Dermis blood vessel endothelial cell (primary cell): ENCODE results near the gene AMPD3. TPM values are rescaled to one million over a fixed set of nuclear protein-coding genes. Genes with fewer than 3 reads are reported as not detected.

Source experiments
- DNase-seq: peaks from one replicate; pipeline ENCODE4 v3.0.0; 2010
- total RNA-seq: library from RNA; depleted of rRNA; stranded (reverse); fragments of >200 nt; gene quantifications from 2 replicates; pipeline ENCODE4 v1.2.3, GENCODE V29; 2014

Gene AMPD3
- total RNA-seq, 1 donor from 2014 or later = 1.0 TPM

DNA sequence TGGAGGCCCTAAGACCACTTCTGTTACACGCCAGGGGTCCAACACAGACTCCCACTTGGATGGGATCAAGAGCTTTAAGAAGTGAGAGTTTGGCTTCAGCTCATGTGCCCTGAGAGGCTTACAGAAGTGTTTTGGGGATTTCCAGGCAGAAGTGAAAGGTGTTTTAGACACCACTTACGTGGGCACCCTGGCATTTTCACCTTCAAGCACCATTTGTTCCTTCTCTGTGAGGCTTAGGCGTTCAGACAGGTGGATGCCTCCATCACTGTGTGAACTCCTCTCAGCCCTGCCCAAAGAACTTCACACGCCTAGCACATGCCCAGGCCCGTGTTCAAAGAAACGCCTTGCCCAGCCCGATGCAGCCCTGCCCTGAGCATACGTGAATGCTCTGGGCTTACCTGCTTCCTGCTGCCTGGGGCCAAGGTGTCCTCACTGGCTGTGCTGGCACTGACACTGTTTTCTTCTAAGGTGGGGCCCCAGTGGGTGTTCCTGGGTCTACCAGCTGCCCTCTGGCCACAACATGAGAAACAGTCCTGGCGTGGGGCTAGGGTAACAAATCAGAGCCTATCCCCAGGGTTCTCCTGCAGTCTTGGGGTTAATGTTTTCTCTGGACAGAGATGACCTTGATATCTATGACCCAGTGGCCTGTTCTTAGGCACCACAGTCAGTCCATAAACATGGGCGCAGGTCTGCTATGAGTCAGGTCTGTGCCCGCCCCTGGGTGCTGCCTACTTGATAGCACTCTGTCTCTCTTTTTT lies 34.0 kb downstream of the AMPD3 start:
- no peak for DNase-seq

GRCh38 chr11:10490032-10490397 lies 35.0 kb downstream of the AMPD3 start:
- no peak for DNase-seq

- peak; percentile 93 for DNase-seq
Observed at GRCh38 chr11:10490398-10491241, 35.6 kb downstream of the AMPD3 start.

GRCh38 chr11:10492084-10492483 lies 37.0 kb downstream of the AMPD3 start:
- no peak for DNase-seq

- DNase-seq = no peak
Observed at GRCh38 chr11:10493041-10493663, 38.1 kb downstream of the AMPD3 start.

GRCh38 chr11:10494636-10495463 lies 39.8 kb downstream of the AMPD3 start:
- no peak for DNase-seq

- no peak for DNase-seq
Observed at GRCh38 chr11:10495464-10495786, 40.4 kb downstream of the AMPD3 start.

GRCh38 chr11:10496296-10496936 lies 41.4 kb downstream of the AMPD3 start:
- no peak for DNase-seq

DNA sequence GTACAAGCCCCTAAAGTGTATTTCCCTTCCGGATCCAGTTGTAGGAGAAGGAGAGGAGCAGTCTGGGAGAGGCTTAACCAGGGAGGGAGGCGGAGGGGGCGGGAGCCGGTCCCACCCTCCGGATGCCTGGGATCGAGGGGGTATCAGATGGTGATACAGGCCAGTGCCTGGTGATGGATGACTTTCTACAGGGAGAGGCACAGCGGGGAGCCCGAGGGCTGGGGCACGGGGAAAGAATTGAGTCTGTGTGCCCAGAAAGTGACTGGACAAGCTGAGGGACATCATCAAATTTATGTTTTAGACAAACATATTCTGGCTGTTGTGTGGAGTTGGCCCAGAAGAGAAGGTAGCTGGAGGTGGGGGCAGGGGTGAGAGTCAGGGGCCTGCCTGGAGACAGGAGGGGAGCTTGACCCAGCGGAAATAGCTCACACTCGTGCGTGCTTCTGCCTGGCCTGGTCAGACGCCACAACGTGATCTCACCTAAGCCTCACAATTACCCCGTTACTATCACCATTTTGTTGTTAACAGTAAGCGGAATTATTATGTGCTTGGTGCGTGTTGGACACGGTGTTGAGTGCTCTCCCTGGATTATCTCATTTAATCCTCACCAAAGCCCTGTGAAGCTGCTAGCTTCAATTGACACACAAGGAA lies 42.4 kb downstream of the AMPD3 start:
- DNase-seq = no peak

GRCh38 chr11:10498022-10498400 lies 42.9 kb downstream of the AMPD3 start:
- no peak for DNase-seq

DNA sequence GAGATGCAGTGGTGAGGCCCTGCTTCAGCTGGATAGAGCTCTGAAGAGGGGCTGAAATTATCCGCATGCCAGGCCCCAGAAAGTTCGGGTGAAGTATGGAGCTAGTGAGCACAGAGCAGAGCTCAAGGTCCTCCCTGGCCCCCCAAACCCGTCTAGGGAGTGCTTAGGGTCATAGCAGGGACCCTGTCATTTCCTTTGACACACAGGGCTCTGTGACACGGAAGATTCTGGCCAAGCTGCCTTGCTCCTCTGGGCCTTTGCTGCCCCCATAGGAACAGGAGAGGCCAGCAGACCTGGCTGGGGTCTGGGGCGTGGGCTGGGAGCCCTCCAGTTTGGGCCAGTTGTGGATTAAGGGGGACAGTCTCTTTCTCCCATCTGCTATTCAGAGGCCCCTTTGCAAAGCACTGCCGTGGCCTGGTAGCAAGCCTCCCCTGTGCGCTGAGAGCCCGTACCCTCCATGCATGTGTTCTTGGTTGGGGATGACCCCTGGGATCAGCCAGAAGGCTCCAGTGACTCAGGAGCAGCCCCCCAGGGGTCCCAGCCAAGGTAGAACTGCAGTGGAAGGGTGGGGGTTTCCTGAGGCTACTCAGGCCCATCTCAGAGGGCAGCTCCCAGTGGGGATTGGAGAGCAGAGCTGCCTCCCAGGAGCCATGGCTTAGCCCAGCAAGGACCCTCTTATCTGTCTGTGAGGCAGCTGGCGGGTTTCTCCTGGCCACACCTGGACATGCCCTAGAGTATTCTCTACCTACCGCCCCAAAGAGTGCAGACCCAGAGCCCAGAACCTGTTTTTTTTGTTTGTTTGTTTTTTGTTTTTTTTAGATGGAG lies 43.6 kb downstream of the AMPD3 start:
- no peak for DNase-seq

DNA sequence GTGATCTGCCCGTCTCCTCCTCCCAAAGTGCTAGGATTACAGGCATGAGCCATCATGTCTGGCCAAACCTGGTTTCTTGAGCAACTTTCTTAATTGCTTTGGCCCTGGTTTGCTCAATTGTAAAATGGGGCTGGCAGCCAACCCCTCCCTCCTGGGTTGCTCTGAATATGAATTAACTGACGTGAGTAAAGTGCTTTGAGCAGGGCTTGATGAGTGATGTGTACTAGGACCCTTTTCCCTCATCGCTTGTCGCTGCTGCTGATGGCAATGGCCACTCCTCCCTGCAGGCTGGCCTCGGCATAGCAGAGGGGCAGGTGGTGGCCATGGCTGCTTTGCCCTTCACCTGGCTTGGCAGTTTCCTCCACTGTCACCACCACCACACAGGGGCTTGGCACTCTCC lies 44.4 kb downstream of the AMPD3 start:
- DNase-seq = no peak

DNA sequence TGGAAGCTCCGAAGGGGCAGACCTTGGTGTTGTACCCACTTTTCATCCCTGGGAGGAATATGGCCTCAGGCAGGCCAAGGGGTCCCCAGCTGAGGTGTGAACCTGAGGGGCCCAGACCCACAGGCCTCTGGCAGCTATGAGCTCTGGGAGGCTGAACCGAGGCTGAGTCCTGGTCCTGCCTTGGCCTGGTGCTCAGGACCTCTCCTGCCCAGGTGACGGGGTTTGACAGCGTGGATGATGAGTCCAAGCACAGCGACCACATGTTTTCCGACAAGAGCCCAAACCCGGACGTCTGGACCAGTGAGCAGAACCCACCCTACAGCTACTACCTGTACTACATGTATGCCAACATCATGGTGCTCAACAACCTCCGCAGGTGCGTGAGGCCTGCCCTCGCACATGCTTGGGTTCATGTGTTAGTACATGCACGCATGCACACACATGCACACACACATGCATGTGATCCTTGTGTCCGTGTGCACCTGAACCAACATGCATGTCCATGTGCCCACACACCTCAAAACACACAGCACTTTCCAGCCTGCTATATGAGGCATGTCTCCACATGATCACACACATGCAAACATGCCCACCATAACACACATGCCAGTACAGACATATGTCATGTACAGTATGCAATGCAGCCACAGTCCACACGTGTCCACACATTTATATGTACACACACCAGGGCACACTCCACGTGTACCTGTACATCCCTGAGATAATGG lies 45.0 kb downstream of the AMPD3 start:
- DNase-seq = no peak

DNA sequence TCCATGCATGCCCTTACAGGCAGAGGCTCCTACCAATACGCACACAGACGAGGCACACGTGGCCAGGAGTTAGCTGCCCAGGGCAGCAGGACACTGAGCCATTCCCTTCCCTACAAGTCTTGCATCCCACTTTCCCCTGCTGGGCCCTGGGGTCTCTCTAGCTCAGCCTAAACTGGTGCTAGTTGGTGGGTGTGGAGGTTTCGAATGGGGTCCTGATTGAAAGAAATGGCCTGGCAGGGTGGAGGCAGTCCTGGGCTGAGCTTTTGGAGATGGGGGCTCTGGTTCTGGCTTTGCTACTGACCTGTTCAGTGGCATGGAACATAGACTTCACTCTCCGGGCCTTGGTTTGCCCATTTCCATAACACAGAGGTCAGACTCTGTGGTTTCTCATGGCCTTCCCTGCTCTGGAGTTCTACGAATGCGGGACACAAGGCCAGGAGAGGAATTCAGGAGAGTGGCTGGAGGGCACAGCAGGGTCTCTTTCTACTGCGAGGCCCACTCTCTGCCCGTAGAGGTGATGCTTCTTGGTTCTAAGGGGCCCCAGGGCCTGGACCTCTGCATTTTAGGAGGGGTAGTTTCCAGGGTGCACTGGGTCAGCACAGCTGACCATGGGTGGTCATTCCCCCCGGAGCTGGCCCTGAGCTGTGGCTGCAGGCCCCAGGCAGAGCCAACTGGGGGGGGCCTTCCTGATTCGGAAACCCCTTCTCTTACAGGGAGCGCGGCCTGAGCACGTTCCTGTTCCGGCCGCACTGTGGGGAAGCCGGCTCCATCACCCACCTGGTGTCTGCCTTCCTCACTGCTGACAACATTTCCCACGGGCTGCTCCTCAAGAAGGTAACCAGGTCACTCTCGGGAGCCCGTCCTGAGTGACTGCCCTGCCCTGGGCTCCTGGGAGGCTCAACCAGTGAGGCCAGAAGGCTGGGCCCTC lies 46.0 kb downstream of the AMPD3 start:
- DNase-seq = no peak

GRCh38 chr11:10502065-10502680 lies 47.1 kb downstream of the AMPD3 start:
- no peak for DNase-seq

DNA sequence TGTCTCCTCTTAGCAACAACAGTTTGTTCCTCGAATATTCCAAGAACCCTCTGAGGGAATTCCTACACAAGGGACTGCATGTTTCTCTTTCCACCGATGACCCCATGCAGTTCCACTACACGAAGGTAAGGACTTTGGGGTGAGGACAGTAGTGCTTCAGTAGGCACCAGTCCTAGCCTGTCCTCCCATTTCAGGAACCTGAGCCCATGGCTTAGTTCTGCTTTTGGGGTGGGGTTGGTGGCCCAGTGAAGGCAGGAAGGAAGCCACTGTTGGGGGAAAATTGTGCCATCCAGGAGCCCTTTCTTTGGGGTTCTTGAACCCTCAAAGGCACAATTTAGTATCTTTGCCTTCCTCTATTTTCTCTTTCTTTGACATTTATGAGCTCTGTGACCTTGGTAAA lies 47.7 kb downstream of the AMPD3 start:
- no peak for DNase-seq

- no peak for DNase-seq
Observed at GRCh38 chr11:10503221-10503620, 48.2 kb downstream of the AMPD3 start.

GRCh38 chr11:10503777-10504480 lies 48.9 kb downstream of the AMPD3 start:
- no peak for DNase-seq
